ENCODE results near the gene AMT. TPM values are rescaled to one million over a fixed set of nuclear protein-coding genes. Genes with fewer than 3 reads are reported as not detected.
A peak's percentile ranks its signal among the peaks of the same experiment; 100 is the strongest.

Gene AMT
- total RNA-seq, 1 experiment from 2014 or later = 66.6 TPM

DNA sequence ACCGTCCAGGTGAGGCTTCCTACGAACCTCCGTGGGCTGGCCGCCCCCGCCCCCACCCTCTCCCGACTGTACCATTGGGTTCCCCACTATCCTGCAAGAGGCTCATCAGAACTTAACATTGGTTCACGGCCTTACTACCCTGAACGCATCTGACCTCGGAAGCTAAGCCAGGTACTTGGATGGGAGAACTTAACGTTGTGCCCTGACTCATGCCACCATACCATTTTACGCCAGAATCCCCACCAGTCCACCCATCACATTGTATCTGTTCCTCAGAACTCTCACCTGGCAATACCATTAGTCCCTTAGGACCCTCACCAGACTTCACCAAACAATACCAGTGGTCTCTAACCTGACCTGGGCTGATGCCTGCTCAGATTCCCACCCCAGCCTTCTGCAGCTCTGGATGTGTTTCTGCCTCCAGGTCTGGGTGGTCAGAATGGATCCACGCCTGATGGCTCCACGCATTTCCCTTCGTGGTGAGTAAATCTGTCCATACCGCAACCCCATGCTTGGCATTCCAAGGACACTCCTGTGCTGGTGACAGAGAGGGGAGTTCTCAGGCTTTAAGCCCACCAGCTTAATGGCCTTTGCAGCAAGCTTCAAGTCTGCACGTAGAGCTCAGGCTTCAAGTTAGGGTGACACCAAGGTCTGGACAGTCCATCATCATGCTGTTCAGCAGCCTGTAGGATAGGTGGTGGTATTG lies 9.5 kb downstream of the AMT start:
- TF ChIP-seq EMX1 (CRISPR knock-in tag; IDR thresholded peaks at IDR 0.05) (no peak), ERG (CRISPR knock-in tag; IDR thresholded peaks at IDR 0.05) (no peak), MYBL2 (CRISPR knock-in tag; IDR thresholded peaks at IDR 0.05) (no peak), NFYB (CRISPR knock-in tag; conservative IDR thresholded peaks at IDR 0.05; ENCODE audit: low read depth) (no peak), NR2C2 (CRISPR knock-in tag; IDR thresholded peaks at IDR 0.05) (no peak), SMAD4 (CRISPR knock-in tag; IDR thresholded peaks at IDR 0.05) (no peak), FOXK1 (CRISPR knock-in tag; IDR thresholded peaks at IDR 0.05) (no peak), E2F4 (CRISPR knock-in tag; IDR thresholded peaks at IDR 0.05; ENCODE audit: borderline replicate concordance, low read depth) (no peak), CREB1 (CRISPR knock-in tag; IDR thresholded peaks at IDR 0.05) (no peak), NFATC4 (CRISPR knock-in tag; IDR thresholded peaks at IDR 0.05) (no peak), GTF2I (CRISPR knock-in tag; conservative IDR thresholded peaks at IDR 0.05) (no peak), ZNF425 (CRISPR knock-in tag; conservative IDR thresholded peaks at IDR 0.05) (no peak), CTCF (IDR thresholded peaks at IDR 0.05) (no peak), ZBTB21 (CRISPR knock-in tag; IDR thresholded peaks at IDR 0.05; ENCODE audit: borderline replicate concordance) (no peak), ETV6 (CRISPR knock-in tag; IDR thresholded peaks at IDR 0.05) (no peak), ZNF232 (CRISPR knock-in tag; IDR thresholded peaks at IDR 0.05) (no peak)
- TF ChIP-seq, protein P1, sequence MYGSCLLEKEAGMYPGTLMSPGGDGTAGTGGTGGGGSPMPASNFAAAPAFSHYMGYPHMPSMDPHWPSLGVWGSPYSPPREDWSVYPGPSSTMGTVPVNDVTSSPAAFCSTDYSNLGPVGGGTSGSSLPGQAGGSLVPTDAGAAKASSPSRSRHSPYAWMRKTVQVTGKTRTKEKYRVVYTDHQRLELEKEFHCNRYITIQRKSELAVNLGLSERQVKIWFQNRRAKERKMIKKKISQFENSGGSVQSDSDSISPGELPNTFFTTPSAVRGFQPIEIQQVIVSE (CRISPR knock-in tag; IDR thresholded peaks at IDR 0.05; ENCODE audit: borderline replicate concordance) = no peak
- TF ChIP-seq, protein P2, sequence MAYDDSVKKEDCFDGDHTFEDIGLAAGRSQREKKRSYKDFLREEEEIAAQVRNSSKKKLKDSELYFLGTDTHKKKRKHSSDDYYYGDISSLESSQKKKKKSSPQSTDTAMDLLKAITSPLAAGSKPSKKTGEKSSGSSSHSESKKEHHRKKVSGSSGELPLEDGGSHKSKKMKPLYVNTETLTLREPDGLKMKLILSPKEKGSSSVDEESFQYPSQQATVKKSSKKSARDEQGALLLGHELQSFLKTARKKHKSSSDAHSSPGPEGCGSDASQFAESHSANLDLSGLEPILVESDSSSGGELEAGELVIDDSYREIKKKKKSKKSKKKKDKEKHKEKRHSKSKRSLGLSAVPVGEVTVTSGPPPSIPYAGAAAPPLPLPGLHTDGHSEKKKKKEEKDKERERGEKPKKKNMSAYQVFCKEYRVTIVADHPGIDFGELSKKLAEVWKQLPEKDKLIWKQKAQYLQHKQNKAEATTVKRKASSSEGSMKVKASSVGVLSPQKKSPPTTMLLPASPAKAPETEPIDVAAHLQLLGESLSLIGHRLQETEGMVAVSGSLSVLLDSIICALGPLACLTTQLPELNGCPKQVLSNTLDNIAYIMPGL (CRISPR knock-in tag; IDR thresholded peaks at IDR 0.05) = no peak
- TF ChIP-seq, protein P3, sequence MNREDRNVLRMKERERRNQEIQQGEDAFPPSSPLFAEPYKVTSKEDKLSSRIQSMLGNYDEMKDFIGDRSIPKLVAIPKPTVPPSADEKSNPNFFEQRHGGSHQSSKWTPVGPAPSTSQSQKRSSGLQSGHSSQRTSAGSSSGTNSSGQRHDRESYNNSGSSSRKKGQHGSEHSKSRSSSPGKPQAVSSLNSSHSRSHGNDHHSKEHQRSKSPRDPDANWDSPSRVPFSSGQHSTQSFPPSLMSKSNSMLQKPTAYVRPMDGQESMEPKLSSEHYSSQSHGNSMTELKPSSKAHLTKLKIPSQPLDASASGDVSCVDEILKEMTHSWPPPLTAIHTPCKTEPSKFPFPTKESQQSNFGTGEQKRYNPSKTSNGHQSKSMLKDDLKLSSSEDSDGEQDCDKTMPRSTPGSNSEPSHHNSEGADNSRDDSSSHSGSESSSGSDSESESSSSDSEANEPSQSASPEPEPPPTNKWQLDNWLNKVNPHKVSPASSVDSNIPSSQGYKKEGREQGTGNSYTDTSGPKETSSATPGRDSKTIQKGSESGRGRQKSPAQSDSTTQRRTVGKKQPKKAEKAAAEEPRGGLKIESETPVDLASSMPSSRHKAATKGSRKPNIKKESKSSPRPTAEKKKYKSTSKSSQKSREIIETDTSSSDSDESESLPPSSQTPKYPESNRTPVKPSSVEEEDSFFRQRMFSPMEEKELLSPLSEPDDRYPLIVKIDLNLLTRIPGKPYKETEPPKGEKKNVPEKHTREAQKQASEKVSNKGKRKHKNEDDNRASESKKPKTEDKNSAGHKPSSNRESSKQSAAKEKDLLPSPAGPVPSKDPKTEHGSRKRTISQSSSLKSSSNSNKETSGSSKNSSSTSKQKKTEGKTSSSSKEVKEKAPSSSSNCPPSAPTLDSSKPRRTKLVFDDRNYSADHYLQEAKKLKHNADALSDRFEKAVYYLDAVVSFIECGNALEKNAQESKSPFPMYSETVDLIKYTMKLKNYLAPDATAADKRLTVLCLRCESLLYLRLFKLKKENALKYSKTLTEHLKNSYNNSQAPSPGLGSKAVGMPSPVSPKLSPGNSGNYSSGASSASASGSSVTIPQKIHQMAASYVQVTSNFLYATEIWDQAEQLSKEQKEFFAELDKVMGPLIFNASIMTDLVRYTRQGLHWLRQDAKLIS (CRISPR knock-in tag; IDR thresholded peaks at IDR 0.05; ENCODE audit: borderline replicate concordance) = no peak
- TF ChIP-seq, protein P4, sequence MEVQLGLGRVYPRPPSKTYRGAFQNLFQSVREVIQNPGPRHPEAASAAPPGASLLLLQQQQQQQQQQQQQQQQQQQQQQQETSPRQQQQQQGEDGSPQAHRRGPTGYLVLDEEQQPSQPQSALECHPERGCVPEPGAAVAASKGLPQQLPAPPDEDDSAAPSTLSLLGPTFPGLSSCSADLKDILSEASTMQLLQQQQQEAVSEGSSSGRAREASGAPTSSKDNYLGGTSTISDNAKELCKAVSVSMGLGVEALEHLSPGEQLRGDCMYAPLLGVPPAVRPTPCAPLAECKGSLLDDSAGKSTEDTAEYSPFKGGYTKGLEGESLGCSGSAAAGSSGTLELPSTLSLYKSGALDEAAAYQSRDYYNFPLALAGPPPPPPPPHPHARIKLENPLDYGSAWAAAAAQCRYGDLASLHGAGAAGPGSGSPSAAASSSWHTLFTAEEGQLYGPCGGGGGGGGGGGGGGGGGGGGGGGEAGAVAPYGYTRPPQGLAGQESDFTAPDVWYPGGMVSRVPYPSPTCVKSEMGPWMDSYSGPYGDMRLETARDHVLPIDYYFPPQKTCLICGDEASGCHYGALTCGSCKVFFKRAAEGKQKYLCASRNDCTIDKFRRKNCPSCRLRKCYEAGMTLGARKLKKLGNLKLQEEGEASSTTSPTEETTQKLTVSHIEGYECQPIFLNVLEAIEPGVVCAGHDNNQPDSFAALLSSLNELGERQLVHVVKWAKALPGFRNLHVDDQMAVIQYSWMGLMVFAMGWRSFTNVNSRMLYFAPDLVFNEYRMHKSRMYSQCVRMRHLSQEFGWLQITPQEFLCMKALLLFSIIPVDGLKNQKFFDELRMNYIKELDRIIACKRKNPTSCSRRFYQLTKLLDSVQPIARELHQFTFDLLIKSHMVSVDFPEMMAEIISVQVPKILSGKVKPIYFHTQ (CRISPR knock-in tag; IDR thresholded peaks at IDR 0.05) = no peak
- Mint-ChIP-seq H3K4me3 (peak overlapping the region; percentile 92), H3K36me3 (peaks cover 4% of the 10 kb centered on the region; the same call in 1 of the 2 replicates), H3K9me3 (no peaks in the 10 kb centered on the region), H3K27me3 (ENCODE audit: low read depth) (no peaks in the 10 kb centered on the region), H3K4me1 (peaks cover 41% of the 10 kb centered on the region), H3K27ac (peak overlapping the region; percentile 98)
- DNase-seq (ENCODE audit: low spot score) = no peak
- ChIA-PET POLR2A (interaction anchor here (1.0 to 2.2 kb wide), 3 partner anchors 9 to 319 kb away, joined by 3 to 16 read pairs (median 10); partner anchors contain the start of genes QRICH1 and USP4), CTCF (interaction anchor here (1.2 to 2.3 kb wide), 3 partner anchors 10 to 242 kb away, joined by 5 to 15 read pairs (median 6); partner anchors contain the start of genes AMT and KLHDC8B)
- ATAC-seq = no peak
